GM23338 (cell line): Measurements from ENCODE around the gene PPP2R2D. TPM values are rescaled to one million over a fixed set of nuclear protein-coding genes. Genes with fewer than 3 reads are reported as not detected.

Experiments
- ATAC-seq: fragments of 200-7000 bp; cut with Tn5 transposase; 3 replicates; pipeline ENCODE4 v1.9.1; 2020
- DNase-seq: peaks from one replicate; pipeline ENCODE4 v3.0.0-alpha.2; 2015; ENCODE audit warnings: low spot score
- H2AFZ ChIP-seq: fragments of 200-600 bp; sonication (generic); 2 replicates; pipeline ENCODE4 v1.8.0; 2016; ENCODE audit warnings: antibody characterized with exemption, mild to moderate bottlenecking, moderate library complexity
- H3F3A ChIP-seq: fragments of 200-600 bp; sonication (generic); replicated peaks from 2 replicates; pipeline ENCODE4 v1.8.0; 2017; ENCODE audit warnings: antibody characterized with exemption, mixed run types, low read depth
- H3K27ac ChIP-seq: fragments of 200-600 bp; sonication (generic); 2 replicates; pipeline ENCODE4 v1.6.1; 2016; ENCODE audit warnings: low read depth
- H3K27me3 ChIP-seq: fragments of 200-600 bp; sonication (generic); 2 replicates; pipeline ENCODE4 v1.8.0; 2016; ENCODE audit warnings: mild to moderate bottlenecking, mixed run types, moderate library complexity; ENCODE audit not compliant: insufficient read depth
- H3K36me3 ChIP-seq: fragments of 200-600 bp; sonication (generic); 2 replicates; pipeline ENCODE4 v1.8.0; 2016; ENCODE audit warnings: mild to moderate bottlenecking; ENCODE audit not compliant: insufficient read depth
- H3K4me1 ChIP-seq: fragments of 200-600 bp; sonication (generic); 2 replicates; pipeline ENCODE4 v1.8.0; 2016; ENCODE audit warnings: mild to moderate bottlenecking, moderate library complexity; ENCODE audit not compliant: insufficient read depth
- H3K4me2 ChIP-seq: fragments of 200-600 bp; sonication (generic); 2 replicates; pipeline ENCODE4 v1.7.1; 2017; ENCODE audit warnings: mixed run types
- H3K4me3 ChIP-seq: fragments of 200-600 bp; sonication (generic); 2 replicates; pipeline ENCODE4 v1.6.1; 2016; ENCODE audit warnings: mixed run types
- H3K79me2 ChIP-seq: fragments of 200-600 bp; sonication (generic); replicated peaks from 2 replicates; pipeline ENCODE4 v1.8.0; 2017; ENCODE audit warnings: mild to moderate bottlenecking; ENCODE audit not compliant: insufficient read depth
- H3K9me2 ChIP-seq: fragments of 200-600 bp; sonication (generic); 2 replicates; pipeline ENCODE4 v1.8.0; 2017; ENCODE audit not compliant: insufficient read depth
- H4K20me1 ChIP-seq: fragments of 200-600 bp; sonication (generic); replicated peaks from 2 replicates; pipeline ENCODE4 v1.8.0; 2017; ENCODE audit warnings: mild to moderate bottlenecking; ENCODE audit not compliant: insufficient read depth
- H3K27ac Mint-ChIP-seq: 2 replicates; pipeline ENCODE4 v1.8.0; 2020; ENCODE audit warnings: inconsistent platforms, mild to moderate bottlenecking, moderate library complexity, mixed read lengths
- H3K27me3 Mint-ChIP-seq: 3 replicates; pipeline ENCODE4 v1.8.0; 2022; ENCODE audit warnings: low read depth, mild to moderate bottlenecking, moderate library complexity, mixed read lengths, inconsistent platforms; ENCODE audit not compliant: insufficient read depth, poor library complexity
- H3K36me3 Mint-ChIP-seq: 3 replicates; pipeline ENCODE4 v1.8.0; 2021; ENCODE audit warnings: low read depth, mild to moderate bottlenecking, inconsistent platforms, moderate library complexity, mixed read lengths
- H3K4me1 Mint-ChIP-seq: 3 replicates; pipeline ENCODE4 v1.8.0; 2020; ENCODE audit warnings: mild to moderate bottlenecking, inconsistent platforms, mixed read lengths
- H3K4me3 Mint-ChIP-seq: 3 replicates; pipeline ENCODE4 v1.8.0; 2021; ENCODE audit warnings: moderate library complexity, mild to moderate bottlenecking, inconsistent platforms, mixed read lengths
- H3K9me3 Mint-ChIP-seq: 3 replicates; pipeline ENCODE4 v1.8.0; 2020; ENCODE audit warnings: moderate library complexity, mild to moderate bottlenecking, inconsistent platforms, mixed read lengths
- EZH2 ChIP-seq: fragments of 200-600 bp; sonication (generic); IDR thresholded peaks from one replicate; pipeline ENCODE4 v1.8.0; 2017; ENCODE audit warnings: antibody characterized with exemption, mild to moderate bottlenecking, low read depth; ENCODE audit not compliant: unreplicated experiment
- JUNB ChIP-seq: IDR thresholded peaks from one replicate; pipeline ENCODE4 v1.6.1; 2016; ENCODE audit warnings: antibody characterized with exemption; ENCODE audit not compliant: unreplicated experiment
- NANOG ChIP-seq: IDR thresholded peaks from 2 replicates; pipeline ENCODE4 v1.6.1; 2016; ENCODE audit warnings: antibody characterized with exemption, borderline replicate concordance
- ZNF331 ChIP-seq: fragments of 250-450 bp; sonication (Bioruptor Pico); IDR thresholded peaks from 2 replicates; pipeline ENCODE4 v1.5.0; 2020; ENCODE audit warnings: low read depth, mild to moderate bottlenecking, moderate library complexity
- polyA plus RNA-seq: library from polyadenylated mRNA; unstranded; fragments of >200 nt; fragmentation: Nextera tagmentation; extraction: Ambion mirVana; gene quantifications from 2 replicates; pipeline ENCODE4 v1.2.1, GENCODE V29; 2016
- total RNA-seq: library from RNA; depleted of rRNA; stranded (reverse); fragments of >200 nt; shearing (Covaris generic); gene quantifications from 2 replicates; pipeline ENCODE4 v1.2.3, GENCODE V29; 2014
- TF ChIP-seq, protein P1 (sequence below): IDR thresholded peaks from one replicate; pipeline ENCODE4 v1.6.1; 2018; ENCODE audit warnings: antibody characterized with exemption; ENCODE audit not compliant: unreplicated experiment
- TF ChIP-seq, protein P2 (sequence below): IDR thresholded peaks from 2 replicates; pipeline ENCODE4 v1.6.1; 2016; ENCODE audit warnings: antibody characterized with exemption
- TF ChIP-seq, protein P3 (sequence below), 2 experiments: fragments of 200-600 bp in 1 of 2; sonication (generic) in 1 of 2; conservative IDR thresholded peaks; 2 replicates each; pipeline versions ENCODE4 v1.5.1 to v1.6.1; 2016 to 2017; ENCODE audit warnings: antibody characterized with exemption in 2 of 2, low read depth in 2 of 2, mild to moderate bottlenecking in 2 of 2, moderate library complexity in 1 of 2

PPP2R2D gene
- total and polyA plus RNA-seq, 2 experiments from 2014 or later: 28.8 to 33.7 TPM

DNA sequence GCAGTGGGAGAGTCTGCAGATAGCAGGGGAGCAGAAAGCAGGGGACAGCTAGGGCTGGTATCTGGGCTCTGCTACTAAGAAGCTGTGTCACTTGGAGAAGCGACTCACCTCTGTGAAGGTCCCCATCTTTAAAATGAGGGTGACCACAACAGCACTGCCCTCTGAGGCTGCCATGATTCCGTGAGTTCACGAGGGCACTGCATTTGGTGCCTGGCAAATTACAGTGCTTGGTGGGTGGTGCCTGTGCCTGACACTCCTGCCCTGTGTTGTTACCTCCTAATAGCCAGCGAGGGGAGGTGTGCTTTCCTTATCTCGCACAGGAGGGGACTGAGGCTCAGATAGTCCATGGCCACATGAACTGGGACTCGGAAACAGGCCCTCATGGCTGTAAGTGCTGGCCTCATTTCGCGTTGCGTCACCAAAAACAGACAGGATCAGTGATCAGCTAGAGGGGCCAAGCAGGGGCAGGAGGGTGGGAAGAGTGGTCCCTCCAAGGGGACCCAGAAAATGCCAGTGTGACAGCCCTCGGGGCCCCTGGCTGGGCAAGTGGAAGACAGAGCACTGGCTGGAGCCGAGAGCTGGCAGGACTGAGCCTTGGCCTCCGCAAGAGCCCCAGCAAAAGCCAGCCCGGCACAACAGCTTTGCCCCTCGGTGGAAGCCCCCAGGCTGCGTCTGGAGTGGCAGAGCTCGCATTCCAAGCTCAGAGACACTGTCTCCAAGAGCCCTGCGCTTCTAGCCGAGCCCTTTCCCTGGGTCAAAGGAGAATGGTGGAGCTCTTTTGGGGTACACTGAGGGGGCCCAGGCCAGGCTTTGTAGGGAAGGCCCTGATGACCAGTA, 98.3 kb downstream of the PPP2R2D start:
- H3K4me3 Mint-ChIP-seq: no peak overlapping the region
- ATAC-seq: peak; percentile 8; the same call in 2 of the 3 replicates
- no peak for DNase-seq

DNA sequence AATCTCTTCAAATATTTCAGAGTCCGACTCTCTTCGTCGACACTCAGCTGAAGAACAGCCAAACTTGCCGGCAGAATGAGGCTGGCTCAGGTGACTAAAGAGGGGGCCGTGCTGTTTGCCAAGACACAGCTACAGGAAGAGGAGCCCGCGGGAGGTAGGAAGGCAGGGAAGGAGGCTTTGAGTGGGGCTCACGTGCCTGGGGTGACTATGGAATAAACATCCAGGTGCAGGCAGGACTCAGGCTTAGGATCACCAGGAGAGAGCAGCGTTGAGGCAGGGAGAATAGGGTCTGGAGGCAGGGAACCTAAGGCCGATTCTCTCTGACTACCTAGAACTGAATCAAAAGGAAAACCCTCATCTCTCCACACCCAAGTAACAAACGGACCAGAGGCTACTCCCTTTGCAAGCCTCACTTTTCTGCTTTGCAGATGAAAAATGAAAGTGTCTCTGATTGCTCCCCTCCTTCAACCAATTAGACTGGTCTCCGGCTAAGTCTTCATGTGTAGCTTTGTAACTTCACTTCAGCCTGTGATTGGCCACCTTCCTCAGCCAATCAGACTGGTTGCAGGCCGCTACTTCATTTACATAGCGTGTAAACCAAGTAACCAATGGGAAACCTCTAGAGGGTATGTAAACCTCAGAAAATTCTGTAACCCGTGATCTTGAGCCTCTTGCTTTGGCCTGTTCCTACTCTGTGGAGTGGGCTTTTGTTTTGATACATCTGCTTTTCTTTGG, 100.6 kb downstream of the PPP2R2D start:
- peak; percentile 75 for ATAC-seq
- Histone ChIP-seq H3K4me1 (peaks cover 42% of the 10 kb centered on the region), H3K27me3 (no peaks in the 10 kb centered on the region), H3K27ac (peak overlapping the region; percentile 51; the same call in 1 of the 2 replicates), H3K9me2 (no peaks in the 10 kb centered on the region), H3K36me3 (no peaks in the 10 kb centered on the region), H2AFZ (0 out of 2 replicates have a peak overlapping the region, but pooled peaks have one; percentile 30), H3K4me2 (no peak overlapping the region), H4K20me1 (no peaks in the 10 kb centered on the region), H3F3A (no peaks in the 10 kb centered on the region; the same call in 1 of the 2 replicates), H3K79me2 (no peaks in the 10 kb centered on the region), H3K4me3 (no peak overlapping the region)
- Mint-ChIP-seq H3K9me3 (peaks cover 11% of the 10 kb centered on the region), H3K36me3 (peaks cover 11% of the 10 kb centered on the region), H3K4me3 (no peak overlapping the region; the same call in 2 of the 3 replicates), H3K27ac (peak overlapping the region; percentile 49; the same call in 1 of the 2 replicates), H3K27me3 (peaks cover 10% of the 10 kb centered on the region), H3K4me1 (peaks cover 67% of the 10 kb centered on the region)
- DNase-seq: peak; percentile 83
- TF ChIP-seq, protein P1, sequence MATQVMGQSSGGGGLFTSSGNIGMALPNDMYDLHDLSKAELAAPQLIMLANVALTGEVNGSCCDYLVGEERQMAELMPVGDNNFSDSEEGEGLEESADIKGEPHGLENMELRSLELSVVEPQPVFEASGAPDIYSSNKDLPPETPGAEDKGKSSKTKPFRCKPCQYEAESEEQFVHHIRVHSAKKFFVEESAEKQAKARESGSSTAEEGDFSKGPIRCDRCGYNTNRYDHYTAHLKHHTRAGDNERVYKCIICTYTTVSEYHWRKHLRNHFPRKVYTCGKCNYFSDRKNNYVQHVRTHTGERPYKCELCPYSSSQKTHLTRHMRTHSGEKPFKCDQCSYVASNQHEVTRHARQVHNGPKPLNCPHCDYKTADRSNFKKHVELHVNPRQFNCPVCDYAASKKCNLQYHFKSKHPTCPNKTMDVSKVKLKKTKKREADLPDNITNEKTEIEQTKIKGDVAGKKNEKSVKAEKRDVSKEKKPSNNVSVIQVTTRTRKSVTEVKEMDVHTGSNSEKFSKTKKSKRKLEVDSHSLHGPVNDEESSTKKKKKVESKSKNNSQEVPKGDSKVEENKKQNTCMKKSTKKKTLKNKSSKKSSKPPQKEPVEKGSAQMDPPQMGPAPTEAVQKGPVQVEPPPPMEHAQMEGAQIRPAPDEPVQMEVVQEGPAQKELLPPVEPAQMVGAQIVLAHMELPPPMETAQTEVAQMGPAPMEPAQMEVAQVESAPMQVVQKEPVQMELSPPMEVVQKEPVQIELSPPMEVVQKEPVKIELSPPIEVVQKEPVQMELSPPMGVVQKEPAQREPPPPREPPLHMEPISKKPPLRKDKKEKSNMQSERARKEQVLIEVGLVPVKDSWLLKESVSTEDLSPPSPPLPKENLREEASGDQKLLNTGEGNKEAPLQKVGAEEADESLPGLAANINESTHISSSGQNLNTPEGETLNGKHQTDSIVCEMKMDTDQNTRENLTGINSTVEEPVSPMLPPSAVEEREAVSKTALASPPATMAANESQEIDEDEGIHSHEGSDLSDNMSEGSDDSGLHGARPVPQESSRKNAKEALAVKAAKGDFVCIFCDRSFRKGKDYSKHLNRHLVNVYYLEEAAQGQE: no peak
- TF ChIP-seq, protein P2, sequence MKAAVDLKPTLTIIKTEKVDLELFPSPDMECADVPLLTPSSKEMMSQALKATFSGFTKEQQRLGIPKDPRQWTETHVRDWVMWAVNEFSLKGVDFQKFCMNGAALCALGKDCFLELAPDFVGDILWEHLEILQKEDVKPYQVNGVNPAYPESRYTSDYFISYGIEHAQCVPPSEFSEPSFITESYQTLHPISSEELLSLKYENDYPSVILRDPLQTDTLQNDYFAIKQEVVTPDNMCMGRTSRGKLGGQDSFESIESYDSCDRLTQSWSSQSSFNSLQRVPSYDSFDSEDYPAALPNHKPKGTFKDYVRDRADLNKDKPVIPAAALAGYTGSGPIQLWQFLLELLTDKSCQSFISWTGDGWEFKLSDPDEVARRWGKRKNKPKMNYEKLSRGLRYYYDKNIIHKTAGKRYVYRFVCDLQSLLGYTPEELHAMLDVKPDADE: no peak
- no peak for TF ChIP-seq EZH2
- TF ChIP-seq, protein P3, sequence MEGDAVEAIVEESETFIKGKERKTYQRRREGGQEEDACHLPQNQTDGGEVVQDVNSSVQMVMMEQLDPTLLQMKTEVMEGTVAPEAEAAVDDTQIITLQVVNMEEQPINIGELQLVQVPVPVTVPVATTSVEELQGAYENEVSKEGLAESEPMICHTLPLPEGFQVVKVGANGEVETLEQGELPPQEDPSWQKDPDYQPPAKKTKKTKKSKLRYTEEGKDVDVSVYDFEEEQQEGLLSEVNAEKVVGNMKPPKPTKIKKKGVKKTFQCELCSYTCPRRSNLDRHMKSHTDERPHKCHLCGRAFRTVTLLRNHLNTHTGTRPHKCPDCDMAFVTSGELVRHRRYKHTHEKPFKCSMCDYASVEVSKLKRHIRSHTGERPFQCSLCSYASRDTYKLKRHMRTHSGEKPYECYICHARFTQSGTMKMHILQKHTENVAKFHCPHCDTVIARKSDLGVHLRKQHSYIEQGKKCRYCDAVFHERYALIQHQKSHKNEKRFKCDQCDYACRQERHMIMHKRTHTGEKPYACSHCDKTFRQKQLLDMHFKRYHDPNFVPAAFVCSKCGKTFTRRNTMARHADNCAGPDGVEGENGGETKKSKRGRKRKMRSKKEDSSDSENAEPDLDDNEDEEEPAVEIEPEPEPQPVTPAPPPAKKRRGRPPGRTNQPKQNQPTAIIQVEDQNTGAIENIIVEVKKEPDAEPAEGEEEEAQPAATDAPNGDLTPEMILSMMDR (conservative IDR thresholded peaks at IDR 0.05; ENCODE audit: low read depth in 2 of 2): peak; percentile 44 to 74
- no peak for TF ChIP-seq ZNF331 (CRISPR knock-in tag)

More for the DNA sequence above, 98.3 kb downstream of the PPP2R2D start:
- TF ChIP-seq NANOG: no peak
- TF ChIP-seq ZNF331 (CRISPR knock-in tag): no peak
- TF ChIP-seq, protein P2: no peak
- TF ChIP-seq, protein P3 (conservative IDR thresholded peaks at IDR 0.05; ENCODE audit: low read depth in 2 of 2): no peak
- no peak for TF ChIP-seq JUNB
- Mint-ChIP-seq H3K27me3 (peaks cover 10% of the 10 kb centered on the region), H3K27ac (0 out of 2 replicates have a peak overlapping the region, but pooled peaks have one; percentile 53), H3K4me1 (peaks cover 61% of the 10 kb centered on the region), H3K9me3 (no peaks in the 10 kb centered on the region), H3K36me3 (no peaks in the 10 kb centered on the region; the same call in 2 of the 3 replicates)
- Histone ChIP-seq H4K20me1 (no peaks in the 10 kb centered on the region), H2AFZ (peak overlapping the region; percentile 52; the same call in 1 of the 2 replicates), H3K4me3 (no peak overlapping the region), H3K4me2 (peak overlapping the region; percentile 41; the same call in 1 of the 2 replicates), H3K4me1 (peaks cover 40% of the 10 kb centered on the region), H3F3A (no peaks in the 10 kb centered on the region; the same call in 1 of the 2 replicates), H3K27me3 (no peaks in the 10 kb centered on the region), H3K79me2 (no peaks in the 10 kb centered on the region), H3K27ac (0 out of 2 replicates have a peak overlapping the region, but pooled peaks have one; percentile 30), H3K9me2 (no peaks in the 10 kb centered on the region), H3K36me3 (no peaks in the 10 kb centered on the region)
